B cell (primary cell): ENCODE results near the gene CAMK4. TPM values are rescaled to one million over a fixed set of nuclear protein-coding genes. Genes with fewer than 3 reads are reported as not detected.

Experiments
- ATAC-seq: fragments of 200-7000 bp; cut with Tn5 transposase; one replicate; pipeline ENCODE4 v1.10.0; 2021; ENCODE audit warnings: low read depth, mild to moderate bottlenecking, moderate number of reproducible peaks, moderate library complexity
- CTCF ChIA-PET: fragments of 350-600 bp; sonication (Branson Sonifier 250); formaldehyde crosslinking; loops from one replicate; lab custom pipeline; 2021; ENCODE audit warnings: antibody characterized with exemption, inconsistent platforms; lab: Charles Lee
- POLR2A ChIA-PET: fragments of 350-600 bp; sonication (Branson Sonifier 250); formaldehyde crosslinking; loops from one replicate; lab custom pipeline; 2021; ENCODE audit warnings: antibody characterized with exemption; lab: Charles Lee
- DNase-seq: peaks from one replicate; pipeline ENCODE4 v3.0.0; 2013
- H2AFZ ChIP-seq: 2 replicates; pipeline ENCODE4 v1.6.1; 2012; ENCODE audit warnings: mild to moderate bottlenecking, low read depth, low read length; ENCODE audit not compliant: insufficient read depth, poor library complexity, severe bottlenecking
- H3K27ac ChIP-seq, 2 donors: 1 replicate in 1 of 2; 2 replicates in 1 of 2; pipeline ENCODE4 v1.5.1; 2012 to 2013; ENCODE audit warnings: low read length in 2 of 2, mild to moderate bottlenecking in 2 of 2, moderate library complexity in 1 of 2
- H3K27me3 ChIP-seq, 4 experiments: fragments of 200-600 bp in 1 of 4; sonication (generic) in 1 of 4; replicated peaks in 1 of 4; 1 replicate in 2 of 4; 2 replicates in 2 of 4; pipeline versions ENCODE4 v1.6.1 to v1.7.0; 2013 to 2016; ENCODE audit warnings: low read length in 3 of 4, mild to moderate bottlenecking in 2 of 4, mixed read lengths in 1 of 4, moderate library complexity in 1 of 4; ENCODE audit not compliant: insufficient read depth in 4 of 4, control insufficient read depth in 3 of 4; ENCODE audit errors: control extremely low read depth in 1 of 4
- H3K36me3 ChIP-seq, 2 experiments: replicated peaks in 1 of 2; 1 replicate in 1 of 2; 2 replicates in 1 of 2; pipeline versions ENCODE4 v1.6.1 to v1.7.1; 2013; ENCODE audit warnings: low read length in 1 of 2; ENCODE audit not compliant: insufficient read depth in 2 of 2, control insufficient read depth in 1 of 2; ENCODE audit errors: control extremely low read depth in 1 of 2, extremely low read depth in 1 of 2
- H3K4me1 ChIP-seq, 2 donors: fragments of 200-600 bp in 1 of 2; sonication (generic) in 1 of 2; 1 replicate in 1 of 2; 2 replicates in 1 of 2; pipeline versions ENCODE4 v1.5.1 to v1.6.1; 2013 to 2017; ENCODE audit warnings: low read length in 2 of 2; ENCODE audit not compliant: control insufficient read depth in 2 of 2, insufficient read depth in 2 of 2
- H3K4me2 ChIP-seq: replicated peaks from 2 replicates; pipeline ENCODE3; 2012; ENCODE audit warnings: mild to moderate bottlenecking, low read depth, low read length; ENCODE audit not compliant: poor library complexity, severe bottlenecking
- H3K4me3 ChIP-seq, 5 experiments: fragments of 200-600 bp in 1 of 5; sonication (generic) in 1 of 5; 1 replicate in 3 of 5; 2 replicates in 2 of 5; pipeline versions ENCODE4 v1.5.1 to v1.7.0; 2011 to 2016; ENCODE audit warnings: low read length in 4 of 5, mild to moderate bottlenecking in 4 of 5, low read depth in 2 of 5, control low read depth in 1 of 5, moderate library complexity in 1 of 5; ENCODE audit not compliant: insufficient read depth in 1 of 5; ENCODE audit errors: control extremely low read depth in 1 of 5, extremely low read depth in 1 of 5
- H3K79me2 ChIP-seq: fragments of 200-600 bp; sonication (generic); one replicate; pipeline ENCODE4 v1.6.0; 2016; ENCODE audit warnings: low read length; ENCODE audit not compliant: control insufficient read depth, insufficient read depth
- H3K9ac ChIP-seq: fragments of 200-600 bp; sonication (generic); 2 replicates; pipeline ENCODE4 v1.6.1; 2017; ENCODE audit warnings: mild to moderate bottlenecking, low read length, moderate library complexity
- H3K9me3 ChIP-seq, 3 donors: one replicate each; pipeline versions ENCODE4 v1.6.1 to v1.7.1; 2013; ENCODE audit warnings: low read length in 2 of 3; ENCODE audit not compliant: control insufficient read depth in 2 of 3, insufficient read depth in 1 of 3; ENCODE audit errors: control extremely low read depth in 1 of 3
- H4K20me1 ChIP-seq: 2 replicates; pipeline ENCODE4 v1.6.0; 2012; ENCODE audit warnings: mild to moderate bottlenecking, low read length; ENCODE audit not compliant: insufficient read depth, control insufficient read depth, poor library complexity, severe bottlenecking
- H3K27ac Mint-ChIP-seq: one replicate; pipeline ENCODE4 v1.8.0; 2021; ENCODE audit warnings: mixed read lengths
- H3K27me3 Mint-ChIP-seq: one replicate; pipeline ENCODE4 v1.8.0; 2021; ENCODE audit warnings: mixed read lengths
- H3K4me1 Mint-ChIP-seq: one replicate; pipeline ENCODE4 v1.8.0; 2021; ENCODE audit warnings: mixed read lengths
- H3K4me3 Mint-ChIP-seq: one replicate; pipeline ENCODE4 v1.8.0; 2021; ENCODE audit warnings: mixed read lengths
- H3K9me3 Mint-ChIP-seq: one replicate; pipeline ENCODE4 v1.8.0; 2022; ENCODE audit warnings: mixed read lengths; ENCODE audit not compliant: insufficient read depth
- EZH2 ChIP-seq: IDR thresholded peaks from 2 replicates; pipeline ENCODE4 v1.6.1; 2012; ENCODE audit warnings: borderline replicate concordance, low read depth, mild to moderate bottlenecking, moderate library complexity, low read length; ENCODE audit not compliant: insufficient read depth, poor library complexity, severe bottlenecking
- WGBS: methylation state at CpG from one replicate; pipeline ENCODE4 v1.1.5; 2013; ENCODE audit warnings: missing lambda C conversion rate; ENCODE audit not compliant: insufficient coverage; 5-methylcytosine and 5-hydroxymethylcytosine counted together
- intact Hi-C: fragments of 100-400 bp; cut with micrococcal nuclease; formaldehyde crosslinking; loops from one replicate; pipeline ENCODE4 v1.10.0; 2022
- polyA plus RNA-seq: library from polyadenylated mRNA; depleted of rRNA; stranded (reverse); fragments of >200 nt; gene quantifications from 2 replicates; pipeline ENCODE4 v1.2.3, GENCODE V29; 2012
- total RNA-seq, 2 donors: library from RNA; stranded (reverse); fragments of 120-200 nt in 1 of 2; gene quantifications; 1 replicate in 1 of 2; 2 replicates in 1 of 2; pipeline versions ENCODE4 v1.2.3 to v1.2.4, GENCODE V29; 2013 to 2022
- TF ChIP-seq, protein P1 (sequence below): fragments of 200-600 bp; IDR thresholded peaks from one replicate; pipeline ENCODE4 v1.8.0; 2022; ENCODE audit warnings: antibody characterized with exemption, mild to moderate bottlenecking

CAMK4 gene
- total and polyA plus RNA-seq, 2 donors (not counting 1 experiment from before 2014, with no cell fraction given) = 0.78 to 4.8 TPM

DNA sequence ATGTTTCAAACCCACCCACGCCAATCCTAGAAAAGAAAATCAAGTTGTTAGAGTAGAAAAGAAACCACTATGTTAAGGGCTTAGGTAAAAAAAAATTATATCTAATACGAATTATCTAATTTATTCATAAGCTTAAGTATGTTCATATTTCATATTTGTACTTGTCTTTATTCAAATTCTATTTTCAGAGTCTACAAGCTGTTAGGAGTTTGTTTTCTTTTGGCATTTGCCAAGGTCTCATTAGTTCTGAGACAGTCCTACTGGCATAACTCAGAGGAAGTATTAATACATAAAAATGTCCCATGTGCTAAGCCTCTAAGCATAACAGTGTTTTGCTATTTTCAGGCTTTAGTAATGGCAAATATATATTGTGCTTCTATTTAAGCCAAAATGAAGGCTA, 230.6 kb downstream of the CAMK4 start:
- Mint-ChIP-seq H3K27me3 (no peaks in the 10 kb centered on the region), H3K4me1 (no peaks in the 10 kb centered on the region), H3K4me3 (no peak overlapping the region), H3K27ac (no peak overlapping the region), H3K9me3 (no peaks in the 10 kb centered on the region)
- no peak for TF ChIP-seq EZH2
- TF ChIP-seq, protein P1, sequence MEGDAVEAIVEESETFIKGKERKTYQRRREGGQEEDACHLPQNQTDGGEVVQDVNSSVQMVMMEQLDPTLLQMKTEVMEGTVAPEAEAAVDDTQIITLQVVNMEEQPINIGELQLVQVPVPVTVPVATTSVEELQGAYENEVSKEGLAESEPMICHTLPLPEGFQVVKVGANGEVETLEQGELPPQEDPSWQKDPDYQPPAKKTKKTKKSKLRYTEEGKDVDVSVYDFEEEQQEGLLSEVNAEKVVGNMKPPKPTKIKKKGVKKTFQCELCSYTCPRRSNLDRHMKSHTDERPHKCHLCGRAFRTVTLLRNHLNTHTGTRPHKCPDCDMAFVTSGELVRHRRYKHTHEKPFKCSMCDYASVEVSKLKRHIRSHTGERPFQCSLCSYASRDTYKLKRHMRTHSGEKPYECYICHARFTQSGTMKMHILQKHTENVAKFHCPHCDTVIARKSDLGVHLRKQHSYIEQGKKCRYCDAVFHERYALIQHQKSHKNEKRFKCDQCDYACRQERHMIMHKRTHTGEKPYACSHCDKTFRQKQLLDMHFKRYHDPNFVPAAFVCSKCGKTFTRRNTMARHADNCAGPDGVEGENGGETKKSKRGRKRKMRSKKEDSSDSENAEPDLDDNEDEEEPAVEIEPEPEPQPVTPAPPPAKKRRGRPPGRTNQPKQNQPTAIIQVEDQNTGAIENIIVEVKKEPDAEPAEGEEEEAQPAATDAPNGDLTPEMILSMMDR = no peak
- no peak overlapping the region for H3K4me3 ChIP-seq
- H2AFZ ChIP-seq = no peak overlapping the region
- intact Hi-C loops = no loop called here
- no peak overlapping the region for H3K4me2 ChIP-seq
- H3K27me3 ChIP-seq = no peaks in the 10 kb centered on the region
- no peak overlapping the region for H3K27ac ChIP-seq
- POLR2A ChIA-PET = no interaction called here
- no peak for ATAC-seq
- no peaks in the 10 kb centered on the region for H3K9me3 ChIP-seq
- H3K79me2 ChIP-seq = no peaks in the 10 kb centered on the region
- no peaks in the 10 kb centered on the region for H4K20me1 ChIP-seq
- CTCF ChIA-PET = interaction anchor here (0.7 kb wide), 1 partner anchor 20 kb away, joined by 3 read pairs; no protein-coding TSS in a partner anchor
- no peak overlapping the region for H3K9ac ChIP-seq
- WGBS = no CpG with 5 or more reads among the region's 2 CpGs
- DNase-seq = no peak
- no peaks in the 10 kb centered on the region for H3K4me1 ChIP-seq
- no peaks in the 10 kb centered on the region for H3K36me3 ChIP-seq

GRCh38 chr5:111461255-111461671, 237.1 kb downstream of the CAMK4 start:
- WGBS = 75% methylated on average over 2 of the region's 3 CpGs
- Histone ChIP-seq H3K27me3 (no peaks in the 10 kb centered on the region), H4K20me1 (no peaks in the 10 kb centered on the region), H3K36me3 (no peaks in the 10 kb centered on the region), H3K4me3 (no peak overlapping the region), H3K27ac (no peak overlapping the region), H3K9ac (no peak overlapping the region), H3K79me2 (no peaks in the 10 kb centered on the region), H2AFZ (no peak overlapping the region), H3K4me1 (no peaks in the 10 kb centered on the region), H3K4me2 (no peak overlapping the region), H3K9me3 (no peaks in the 10 kb centered on the region)
- no peak overlapping the region for H3K27ac Mint-ChIP-seq
- no peak for ATAC-seq
- intact Hi-C loops = no loop called here
- no peaks in the 10 kb centered on the region for H3K9me3 Mint-ChIP-seq
- no peak for DNase-seq
- no peaks in the 10 kb centered on the region for H3K27me3 Mint-ChIP-seq
- ChIA-PET CTCF (no interaction called here), POLR2A (no interaction called here)
- TF ChIP-seq, protein P1 = no peak
- TF ChIP-seq EZH2 = no peak
- H3K4me1 Mint-ChIP-seq = no peaks in the 10 kb centered on the region
- no peak overlapping the region for H3K4me3 Mint-ChIP-seq
